ENCODE data around the gene HMGN5.

GRCh38 chrX:81195712-81196111, 6.0 kb downstream of the HMGN5 start:
- TF ChIP-seq, protein P1, sequence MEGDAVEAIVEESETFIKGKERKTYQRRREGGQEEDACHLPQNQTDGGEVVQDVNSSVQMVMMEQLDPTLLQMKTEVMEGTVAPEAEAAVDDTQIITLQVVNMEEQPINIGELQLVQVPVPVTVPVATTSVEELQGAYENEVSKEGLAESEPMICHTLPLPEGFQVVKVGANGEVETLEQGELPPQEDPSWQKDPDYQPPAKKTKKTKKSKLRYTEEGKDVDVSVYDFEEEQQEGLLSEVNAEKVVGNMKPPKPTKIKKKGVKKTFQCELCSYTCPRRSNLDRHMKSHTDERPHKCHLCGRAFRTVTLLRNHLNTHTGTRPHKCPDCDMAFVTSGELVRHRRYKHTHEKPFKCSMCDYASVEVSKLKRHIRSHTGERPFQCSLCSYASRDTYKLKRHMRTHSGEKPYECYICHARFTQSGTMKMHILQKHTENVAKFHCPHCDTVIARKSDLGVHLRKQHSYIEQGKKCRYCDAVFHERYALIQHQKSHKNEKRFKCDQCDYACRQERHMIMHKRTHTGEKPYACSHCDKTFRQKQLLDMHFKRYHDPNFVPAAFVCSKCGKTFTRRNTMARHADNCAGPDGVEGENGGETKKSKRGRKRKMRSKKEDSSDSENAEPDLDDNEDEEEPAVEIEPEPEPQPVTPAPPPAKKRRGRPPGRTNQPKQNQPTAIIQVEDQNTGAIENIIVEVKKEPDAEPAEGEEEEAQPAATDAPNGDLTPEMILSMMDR (IDR thresholded peaks at IDR 0.05), result peak in 5 of 6 experiments; percentile 28 to 55 (median 49)
- no peak for TF ChIP-seq POLR2A (IDR thresholded peaks at IDR 0.05)

Measured in esophagus squamous epithelium (tissue), 4 donors.